Mononuclear cell (primary cell): ENCODE data around the gene ORC1. TPM values are rescaled to one million over a fixed set of nuclear protein-coding genes. Genes with fewer than 3 reads are reported as not detected.
A peak's percentile ranks its signal among the peaks of the same experiment; 100 is the strongest.

ENCODE experiments used
- H3K27me3 ChIP-seq: 2 replicates; pipeline ENCODE4 v1.6.0; 2011; ENCODE audit warnings: low read length, control low read depth; ENCODE audit not compliant: insufficient read depth
- H3K4me1 ChIP-seq: 2 replicates; pipeline ENCODE4 v1.5.1; 2011; ENCODE audit warnings: mild to moderate bottlenecking, low read length, control low read depth; ENCODE audit not compliant: insufficient read depth
- H3K4me3 ChIP-seq: 2 replicates; pipeline ENCODE4 v1.5.1; 2011; ENCODE audit warnings: mild to moderate bottlenecking, low read length, moderate library complexity
- H3K9me3 ChIP-seq: 2 replicates; pipeline ENCODE4 v1.5.1; 2011; ENCODE audit warnings: low read depth, mild to moderate bottlenecking, control low read depth, low read length
- total RNA-seq: library from RNA; depleted of rRNA; stranded (reverse); fragments of >200 nt; gene quantifications from one replicate; pipeline ENCODE4 v1.2.3, GENCODE V29; 2012

The ORC1 gene
- total RNA-seq: 2.4 TPM

DNA sequence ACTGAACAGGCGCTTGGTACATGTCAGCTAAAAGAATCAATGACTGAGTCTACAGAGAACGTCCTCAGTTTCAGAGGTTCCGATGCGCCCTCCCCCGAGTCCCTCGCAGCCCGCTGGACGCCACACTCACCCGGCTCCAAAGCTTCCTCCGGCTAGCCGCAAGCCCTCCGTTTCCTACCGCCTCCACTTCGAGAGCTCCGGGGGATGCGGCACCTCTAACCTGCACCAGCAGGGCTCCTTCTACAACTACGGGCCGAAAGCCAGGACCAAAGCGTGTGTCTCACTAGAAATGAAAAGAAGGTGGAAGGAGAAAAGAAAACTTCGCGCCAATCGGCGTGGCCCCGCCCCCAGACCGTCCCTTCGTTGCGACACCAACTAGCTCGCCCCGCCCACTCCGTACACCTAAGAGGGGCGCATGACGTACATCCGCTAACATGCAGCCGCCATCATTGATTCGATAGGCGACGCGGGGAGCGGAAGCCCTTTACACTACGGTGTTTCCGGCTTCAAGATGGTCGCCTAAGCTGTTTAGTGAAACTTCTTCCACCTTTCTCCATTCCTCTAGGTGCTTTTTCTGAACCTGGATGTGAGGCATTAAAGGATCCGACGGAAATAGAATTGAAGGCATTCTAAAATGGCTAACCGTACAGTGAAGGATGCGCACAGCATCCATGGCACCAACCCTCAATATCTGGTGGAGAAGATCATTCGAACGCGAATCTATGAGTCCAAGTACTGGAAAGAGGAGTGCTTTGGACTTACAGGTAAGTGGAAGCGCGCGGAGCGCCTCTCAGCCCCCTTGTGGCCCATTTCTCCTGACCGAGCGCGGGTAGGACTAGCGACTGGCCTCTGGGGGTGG, at the start of gene ORC1, which contains the start of gene PRPF38A:
TSS of gene ORC1 (minus strand) at position 308 of the 859 bp plus-strand sequence. CDS start 2,200 bp downstream, outside the sequence.
TSS of gene PRPF38A (plus strand) at position 487 of the 859 bp plus-strand sequence. CDS start at position 635, 148 bp downstream.
- Histone ChIP-seq H3K9me3 (no peaks in the 10 kb centered on the region), H3K27me3 (no peaks in the 10 kb centered on the region), H3K4me1 (peaks cover 29% of the 10 kb centered on the region), H3K4me3 (peak within 1 kb of the TSS; percentile 83)

GRCh38 chr1:52444463-52444862, 40.2 kb upstream of the ORC1 start:
- no peaks in the 10 kb centered on the region for H3K9me3 ChIP-seq
- peaks cover 8% of the 10 kb centered on the region for H3K4me1 ChIP-seq
- no peak overlapping the region for H3K4me3 ChIP-seq
- no peaks in the 10 kb centered on the region for H3K27me3 ChIP-seq

GRCh38 chr1:52439976-52440375, 35.8 kb upstream of the ORC1 start:
- Histone ChIP-seq H3K9me3 (no peaks in the 10 kb centered on the region), H3K27me3 (no peaks in the 10 kb centered on the region), H3K4me1 (peaks cover 14% of the 10 kb centered on the region), H3K4me3 (no peak overlapping the region)

DNA sequence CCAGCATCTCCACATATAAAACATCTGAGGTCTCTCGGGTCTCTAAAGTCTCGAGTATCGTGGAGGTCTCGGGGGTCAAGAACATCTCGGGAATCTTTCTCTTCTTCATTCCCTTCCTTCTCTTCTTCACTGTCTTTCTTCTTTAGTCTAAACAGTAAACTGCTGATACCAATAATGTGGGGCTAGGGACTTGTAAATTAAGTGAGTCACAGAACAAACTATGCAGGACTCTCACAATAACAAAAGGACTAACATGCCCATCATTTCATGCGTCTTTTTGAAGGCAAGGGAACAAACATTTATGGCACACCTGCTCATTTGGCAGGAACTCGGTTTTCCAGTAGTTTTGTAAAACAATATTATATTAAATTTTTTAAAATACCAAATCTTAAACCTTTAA, 32.6 kb upstream of the ORC1 start:
- Histone ChIP-seq H3K4me1 (peaks cover 14% of the 10 kb centered on the region), H3K9me3 (no peaks in the 10 kb centered on the region), H3K27me3 (no peaks in the 10 kb centered on the region), H3K4me3 (no peak overlapping the region)

DNA sequence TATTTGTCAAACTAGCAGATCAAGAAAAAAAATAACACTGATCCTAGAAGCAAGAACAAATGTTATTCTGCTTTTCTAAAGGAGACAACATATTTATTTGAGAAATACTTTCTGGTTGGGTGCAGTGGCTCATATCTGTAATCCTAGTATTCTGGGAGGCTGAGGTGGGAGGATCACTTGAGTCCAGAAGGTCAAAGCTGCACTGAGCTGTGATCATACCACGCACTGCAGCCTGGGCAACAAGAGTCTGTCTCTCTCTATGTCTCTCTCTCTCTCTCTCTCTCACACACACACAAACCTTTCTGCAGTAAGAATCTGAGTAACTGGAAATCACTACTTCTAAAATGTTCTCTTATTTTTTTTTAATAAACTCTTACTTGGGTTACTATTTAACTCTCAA, 31.4 kb upstream of the ORC1 start:
- Histone ChIP-seq H3K9me3 (no peaks in the 10 kb centered on the region), H3K4me3 (no peak overlapping the region), H3K4me1 (peaks cover 14% of the 10 kb centered on the region), H3K27me3 (no peaks in the 10 kb centered on the region)

- Histone ChIP-seq H3K27me3 (no peaks in the 10 kb centered on the region), H3K4me3 (no peak overlapping the region), H3K9me3 (no peaks in the 10 kb centered on the region), H3K4me1 (peaks cover 10% of the 10 kb centered on the region)
These were observed 31.0 kb upstream of the ORC1 start for GRCh38 chr1:52435211-52435610.

GRCh38 chr1:52432807-52433206, 28.6 kb upstream of the ORC1 start:
- H3K27me3 ChIP-seq: no peaks in the 10 kb centered on the region
- H3K9me3 ChIP-seq: no peaks in the 10 kb centered on the region
- no peak overlapping the region for H3K4me3 ChIP-seq
- no peaks in the 10 kb centered on the region for H3K4me1 ChIP-seq

- no peaks in the 10 kb centered on the region for H3K27me3 ChIP-seq
- H3K4me1 ChIP-seq: peaks cover 16% of the 10 kb centered on the region
- H3K4me3 ChIP-seq: no peak overlapping the region
- no peaks in the 10 kb centered on the region for H3K9me3 ChIP-seq
These were observed 22.9 kb upstream of the ORC1 start for GRCh38 chr1:52427152-52427551.

GRCh38 chr1:52426371-52426770, 22.1 kb upstream of the ORC1 start:
- no peaks in the 10 kb centered on the region for H3K27me3 ChIP-seq
- H3K4me1 ChIP-seq: peaks cover 16% of the 10 kb centered on the region
- H3K9me3 ChIP-seq: no peaks in the 10 kb centered on the region

DNA sequence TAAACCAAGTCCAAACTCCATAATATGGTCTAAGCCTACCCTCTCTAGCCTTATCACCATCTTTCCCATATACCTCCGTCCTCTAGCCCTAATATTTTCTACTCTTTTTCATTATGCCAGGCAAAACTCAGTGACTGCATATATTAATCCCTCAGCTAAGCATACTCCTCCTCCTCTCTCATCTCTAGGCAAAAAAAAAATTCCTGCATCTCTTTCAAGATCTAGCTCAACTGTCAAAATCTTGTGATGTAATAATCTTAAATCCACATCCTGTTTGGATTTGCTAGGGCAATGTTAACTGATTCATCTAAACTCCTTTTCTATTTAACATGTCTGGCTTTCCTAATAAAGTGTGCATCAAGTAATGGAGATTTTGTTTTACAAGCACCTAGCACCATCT, 20.6 kb upstream of the ORC1 start:
- Histone ChIP-seq H3K9me3 (no peaks in the 10 kb centered on the region), H3K4me1 (peaks cover 16% of the 10 kb centered on the region), H3K27me3 (no peaks in the 10 kb centered on the region), H3K4me3 (no peak overlapping the region)

More at GRCh38 chr1:52426371-52426770, 22.1 kb upstream of the ORC1 start:
- no peak overlapping the region for H3K4me3 ChIP-seq

DNA sequence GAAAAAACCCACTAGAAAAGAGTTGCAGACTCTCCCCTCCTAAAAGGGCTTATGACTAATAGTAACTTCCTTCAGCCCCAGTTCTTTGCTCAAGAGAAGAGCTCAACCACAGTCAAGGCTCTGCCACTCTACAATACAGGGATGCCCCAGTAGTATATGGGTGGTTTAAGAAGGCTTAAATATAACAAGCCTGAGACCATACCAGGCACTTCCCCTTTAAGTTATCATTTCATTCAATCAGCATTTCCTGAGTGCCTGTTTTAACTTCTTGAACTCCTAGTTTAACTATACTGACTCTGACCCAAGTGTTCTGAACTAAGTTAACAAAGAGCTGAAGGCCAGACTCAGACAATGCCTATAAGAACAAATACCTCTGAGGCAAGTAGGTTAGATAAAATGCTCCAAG, 20.0 kb upstream of the ORC1 start:
- Histone ChIP-seq H3K27me3 (no peaks in the 10 kb centered on the region), H3K9me3 (no peaks in the 10 kb centered on the region), H3K4me1 (peaks cover 16% of the 10 kb centered on the region), H3K4me3 (no peak overlapping the region)

GRCh38 chr1:52423771-52424170, 19.5 kb upstream of the ORC1 start:
- peaks cover 16% of the 10 kb centered on the region for H3K4me1 ChIP-seq
- H3K9me3 ChIP-seq: no peaks in the 10 kb centered on the region
- H3K27me3 ChIP-seq: no peaks in the 10 kb centered on the region
- no peak overlapping the region for H3K4me3 ChIP-seq

DNA sequence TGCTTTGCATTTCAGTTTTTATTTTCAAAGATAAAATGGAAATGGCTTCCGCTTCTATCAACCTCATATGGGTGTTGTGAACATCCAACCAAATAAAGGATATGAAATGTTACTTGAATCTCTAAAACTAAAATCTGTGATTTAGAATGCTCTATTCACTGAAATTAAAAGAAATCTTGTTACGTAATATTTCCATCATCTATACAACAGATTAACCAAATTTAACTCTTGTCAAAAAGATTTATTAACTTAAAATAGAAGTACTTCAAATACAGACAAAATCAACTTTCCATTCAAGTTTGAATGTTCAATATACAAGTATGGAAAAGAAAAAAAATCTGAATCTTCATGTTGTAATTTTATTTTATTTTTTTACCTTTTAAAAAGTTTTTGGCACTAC, 18.8 kb upstream of the ORC1 start:
- Histone ChIP-seq H3K27me3 (no peaks in the 10 kb centered on the region), H3K9me3 (no peaks in the 10 kb centered on the region), H3K4me1 (peaks cover 16% of the 10 kb centered on the region), H3K4me3 (no peak overlapping the region)

DNA sequence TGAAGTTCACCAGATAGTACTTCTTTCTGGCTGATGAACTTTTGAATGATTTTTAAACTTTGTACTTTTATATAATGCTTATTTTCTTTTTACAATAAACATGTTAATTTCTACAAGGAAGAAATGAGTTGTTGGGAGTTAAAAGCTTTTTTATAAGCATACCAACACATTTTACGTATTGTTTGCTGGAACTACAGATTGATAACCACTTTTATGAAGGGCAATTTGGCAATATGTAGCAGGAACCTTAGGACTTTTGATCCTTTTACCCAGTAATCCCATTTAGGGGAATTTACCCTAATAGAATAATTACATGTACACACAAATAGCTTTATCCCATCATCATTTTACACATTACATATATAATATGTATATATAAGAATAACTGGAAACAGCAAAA, 16.5 kb upstream of the ORC1 start:
- Histone ChIP-seq H3K4me3 (no peak overlapping the region), H3K4me1 (peaks cover 16% of the 10 kb centered on the region)

GRCh38 chr1:52416811-52417210, 12.6 kb upstream of the ORC1 start:
- Histone ChIP-seq H3K4me3 (no peak overlapping the region), H3K4me1 (no peaks in the 10 kb centered on the region), H3K27me3 (no peaks in the 10 kb centered on the region), H3K9me3 (no peaks in the 10 kb centered on the region)

More for the DNA sequence above, 16.5 kb upstream of the ORC1 start:
- no peaks in the 10 kb centered on the region for H3K27me3 ChIP-seq
- no peaks in the 10 kb centered on the region for H3K9me3 ChIP-seq

GRCh38 chr1:52414942-52415341, 10.7 kb upstream of the ORC1 start:
- H3K4me3 ChIP-seq: no peak overlapping the region
- no peaks in the 10 kb centered on the region for H3K9me3 ChIP-seq

More at GRCh38 chr1:52414942-52415341, 10.7 kb upstream of the ORC1 start:
- no peaks in the 10 kb centered on the region for H3K27me3 ChIP-seq
- H3K4me1 ChIP-seq: no peaks in the 10 kb centered on the region
